OCI-LY7 (cell line): ENCODE results near the gene PRDX1. TPM values are rescaled to one million over a fixed set of nuclear protein-coding genes. Genes with fewer than 3 reads are reported as not detected.
"Not testable (repeated sequence)": the region's sequence is repeated elsewhere in the genome, so short reads cannot be mapped to it uniquely, and the experiment has no call there.

ENCODE experiments used
- BruUV-seq: library from RNA; stranded (reverse); fragments of 400-500 nt; replicated peaks from 2 replicates; lab custom pipeline; 2021; lab: Mats Ljungman, UMichigan
- CTCF ChIA-PET: fragments of 300-600 bp; sonication (Branson Sonifier 250); formaldehyde crosslinking; loops from one replicate; lab custom pipeline; 2022; ENCODE audit warnings: antibody characterized with exemption; ENCODE audit not compliant: unreplicated experiment; lab: Charles Lee
- POLR2A ChIA-PET: fragments of 300-600 bp; sonication (Branson Sonifier 250); formaldehyde crosslinking; loops from one replicate; lab custom pipeline; 2022; ENCODE audit warnings: antibody characterized with exemption; lab: Charles Lee
- DNase-seq: peaks from one replicate; pipeline ENCODE4 v3.0.0-alpha.2; 2015; ENCODE audit warnings: low spot score
- H2AFZ ChIP-seq: fragments of 200-600 bp; sonication (generic), shearing (Covaris generic); 2 replicates; pipeline ENCODE4 v1.6.1; 2014; ENCODE audit warnings: mild to moderate bottlenecking, antibody characterized with exemption, low read length, moderate library complexity
- H3K27ac ChIP-seq: fragments of 200-600 bp; sonication (generic); 2 replicates; pipeline ENCODE4 v1.5.1; 2014; ENCODE audit warnings: mixed run types, low read depth, mild to moderate bottlenecking, moderate library complexity, low read length, inconsistent platforms; ENCODE audit not compliant: poor library complexity, severe bottlenecking
- H3K36me3 ChIP-seq: fragments of 200-600 bp; sonication (generic); 2 replicates; pipeline ENCODE4 v1.6.1; 2014; ENCODE audit warnings: mild to moderate bottlenecking, antibody characterized with exemption, low read length, moderate library complexity, mixed read lengths; ENCODE audit not compliant: insufficient read depth
- H3K4me1 ChIP-seq: fragments of 200-600 bp; sonication (generic); 2 replicates; pipeline ENCODE4 v1.5.1; 2014; ENCODE audit warnings: mild to moderate bottlenecking, low read length; ENCODE audit not compliant: insufficient read depth, poor library complexity, severe bottlenecking
- H3K4me2 ChIP-seq: fragments of 200-600 bp; sonication (generic); 2 replicates; pipeline ENCODE4 v1.6.1; 2014; ENCODE audit warnings: mild to moderate bottlenecking, low read length
- H3K4me3 ChIP-seq: fragments of 200-600 bp; sonication (generic); 2 replicates; pipeline ENCODE4 v1.5.1; 2014; ENCODE audit warnings: mild to moderate bottlenecking, low read depth, low read length; ENCODE audit not compliant: poor library complexity, severe bottlenecking
- H3K79me2 ChIP-seq: fragments of 200-600 bp; sonication (generic); 2 replicates; pipeline ENCODE4 v1.6.1; 2016; ENCODE audit warnings: low read depth, mild to moderate bottlenecking, low read length, moderate library complexity, mixed read lengths; ENCODE audit not compliant: insufficient read depth
- H3K9me2 ChIP-seq: fragments of 200-600 bp; sonication (generic); 2 replicates; pipeline ENCODE4 v1.6.1; 2016; ENCODE audit warnings: mild to moderate bottlenecking, low read length, mixed read lengths; ENCODE audit not compliant: insufficient read depth
- H3K9me3 ChIP-seq: fragments of 200-600 bp; sonication (generic); 2 replicates; pipeline ENCODE4 v1.6.1; 2014; ENCODE audit warnings: mild to moderate bottlenecking, mixed run types, low read length, mixed read lengths
- H4K20me1 ChIP-seq: fragments of 200-600 bp; sonication (generic); 2 replicates; pipeline ENCODE4 v1.6.1; 2014; ENCODE audit warnings: mild to moderate bottlenecking, antibody characterized with exemption, low read length, moderate library complexity, mixed read lengths; ENCODE audit not compliant: insufficient read depth
- EZH2phosphoT487 ChIP-seq: fragments of 200-600 bp; sonication (generic); IDR thresholded peaks from 2 replicates; pipeline ENCODE4 v1.6.1; 2018; ENCODE audit warnings: low read depth, borderline replicate concordance, mild to moderate bottlenecking, mixed run types, antibody characterized with exemption, low read length, moderate library complexity, mixed read lengths
- intact Hi-C: fragments of 100-400 bp; cut with micrococcal nuclease; formaldehyde crosslinking; loops from one replicate; pipeline ENCODE4 v1.10.0; 2022; ENCODE audit not compliant: unreplicated experiment
- total RNA-seq, 2 experiments: library from RNA; depleted of rRNA in 1 of 2; stranded (reverse); fragments of >200 nt in 1 of 2; shearing (Covaris generic) in 1 of 2; gene quantifications; 2 replicates each; pipeline ENCODE4 v1.2.3, GENCODE V29; 2014 to 2022
- TF ChIP-seq, protein P1 (sequence below): fragments of 200-600 bp; sonication (generic); conservative IDR thresholded peaks from 2 replicates; pipeline ENCODE4 v1.5.1; 2014; ENCODE audit warnings: mild to moderate bottlenecking, antibody characterized with exemption, low read length, moderate library complexity, mixed read lengths

The PRDX1 gene
- total RNA-seq, 2 experiments from 2014 or later = 814 to 851 TPM

DNA sequence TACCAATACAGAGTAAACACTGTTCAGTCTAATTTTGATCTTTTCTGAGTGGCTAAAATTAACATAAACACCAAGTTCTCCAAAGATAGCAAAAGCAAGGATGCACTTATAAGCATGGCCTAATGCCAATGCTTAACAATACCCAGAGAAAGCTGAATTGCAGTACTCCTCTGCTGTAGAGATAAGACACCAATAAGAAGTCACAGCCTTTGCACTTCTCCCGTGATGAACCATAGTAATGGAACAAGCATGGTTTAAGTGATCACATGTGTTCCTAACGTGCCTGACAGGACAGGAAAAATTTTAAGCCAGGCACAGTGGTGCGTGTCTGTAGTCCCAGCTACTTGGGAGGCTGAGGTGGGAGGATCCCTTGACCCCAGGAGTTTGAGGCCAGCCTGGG, 5.6 kb downstream of the PRDX1 start:
- Histone ChIP-seq H2AFZ (no peak overlapping the region), H3K36me3 (peaks cover 98% of the 10 kb centered on the region), H3K9me3 (no peaks in the 10 kb centered on the region), H3K79me2 (peaks cover 66% of the 10 kb centered on the region), H3K4me1 (peaks cover 36% of the 10 kb centered on the region), H3K9me2 (no peaks in the 10 kb centered on the region), H3K4me2 (no peak overlapping the region), H3K4me3 (no peak overlapping the region), H4K20me1 (peaks cover 34% of the 10 kb centered on the region), H3K27ac (peak overlapping the region; percentile 26)
- intact Hi-C loops = loop anchor here (10.0 kb wide), 1 partner anchor 339 kb away; no protein-coding TSS in a partner anchor
- POLR2A ChIA-PET = interaction anchor here (0.6 to 2.0 kb wide), 6 partner anchors 10 to 287 kb away, joined by 3 to 6 read pairs (median 3); partner anchors contain the start of genes AKR1A1 and MAST2
- no peak for TF ChIP-seq EZH2phosphoT487
- no TSS peak for BruUV-seq
- DNase-seq = no peak
- CTCF ChIA-PET = interaction anchor here (1.3 kb wide), 1 partner anchor 54 kb away, joined by 4 read pairs; no protein-coding TSS in a partner anchor

DNA sequence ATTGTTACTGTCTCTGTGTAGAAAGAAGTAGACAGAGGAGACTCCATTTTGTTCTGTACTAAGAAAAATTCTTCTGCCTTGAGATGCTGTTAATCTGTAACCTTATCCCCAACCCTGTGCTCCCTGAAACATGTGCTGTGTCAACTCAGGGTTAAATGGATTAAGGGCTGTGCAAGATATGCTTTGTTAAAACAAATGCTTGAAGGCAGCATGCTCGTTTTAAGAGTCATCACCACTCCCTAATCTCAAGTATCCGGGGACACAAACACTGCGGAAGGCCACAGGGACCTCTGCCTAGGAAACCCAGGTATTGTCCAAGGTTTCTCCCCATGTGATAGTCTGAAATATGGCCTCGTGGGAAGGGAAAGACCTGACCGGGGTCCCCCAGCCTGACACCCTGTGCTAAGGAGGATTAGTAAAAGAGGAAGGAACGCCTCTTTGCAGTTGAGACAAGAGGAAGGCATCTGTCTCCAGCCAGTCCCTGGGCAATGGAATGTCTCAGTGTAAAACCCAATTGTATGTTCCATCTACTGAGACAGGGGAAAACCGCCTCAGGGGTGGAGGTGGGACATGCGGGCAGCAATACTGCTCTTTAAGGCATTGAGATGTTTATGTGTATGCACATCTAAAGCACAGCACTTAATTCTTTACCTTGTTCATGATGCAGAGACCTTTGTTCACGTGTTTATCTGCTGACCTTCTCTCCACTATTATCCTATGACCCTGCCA, 8.0 kb downstream of the PRDX1 start:
- peaks cover 26% of the 10 kb centered on the region for H4K20me1 ChIP-seq
- H3K27ac ChIP-seq, DNase-seq, H3K9me3 ChIP-seq, BruUV-seq, H3K9me2 ChIP-seq, H2AFZ ChIP-seq, H3K4me3 ChIP-seq, H3K4me2 ChIP-seq: not testable (repeated sequence)
- peaks cover 43% of the 10 kb centered on the region for H3K79me2 ChIP-seq
- peaks cover 100% of the 10 kb centered on the region for H3K36me3 ChIP-seq
- ChIA-PET POLR2A (interaction anchor here (1.1 kb wide), 1 partner anchor 12 kb away, joined by 4 read pairs; no protein-coding TSS in a partner anchor), CTCF (interaction anchor here (1.4 kb wide), 1 partner anchor 56 kb away, joined by 8 read pairs; no protein-coding TSS in a partner anchor)
- intact Hi-C loops = loop anchor here (10.0 kb wide), 1 partner anchor 341 kb away; no protein-coding TSS in a partner anchor
- peaks cover 30% of the 10 kb centered on the region for H3K4me1 ChIP-seq

DNA sequence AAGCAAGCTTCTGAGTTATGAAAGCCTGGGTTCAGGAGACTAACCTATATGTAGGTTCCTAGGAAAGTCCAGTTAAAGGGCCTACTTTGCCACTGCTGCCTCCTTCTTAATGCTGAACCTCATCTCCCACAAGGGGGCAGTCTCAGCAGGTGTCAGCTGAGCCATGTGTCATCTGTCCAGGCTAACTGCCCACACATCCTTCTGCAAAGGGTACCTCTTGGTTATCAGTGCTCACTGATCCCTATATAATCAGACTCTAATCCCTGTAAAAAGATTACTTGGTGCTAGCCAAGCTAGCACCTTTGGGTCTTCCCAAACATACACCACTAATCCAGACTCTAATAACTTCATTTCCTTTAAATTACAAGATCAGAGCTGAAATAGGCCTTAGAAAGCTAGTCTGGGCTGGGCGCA, 9.0 kb downstream of the PRDX1 start:
- Histone ChIP-seq H3K27ac (no peak overlapping the region), H3K9me3 (no peaks in the 10 kb centered on the region), H2AFZ (no peak overlapping the region), H3K9me2 (no peaks in the 10 kb centered on the region), H3K4me1 (peaks cover 19% of the 10 kb centered on the region), H3K36me3 (peaks cover 100% of the 10 kb centered on the region), H3K4me3 (no peak overlapping the region), H3K79me2 (peaks cover 32% of the 10 kb centered on the region), H4K20me1 (peaks cover 22% of the 10 kb centered on the region), H3K4me2 (no peak overlapping the region)
- ChIA-PET POLR2A (interaction anchor here (0.8 to 1.5 kb wide), 3 partner anchors 9 to 45 kb away, joined by 3 to 4 read pairs (median 3); partner anchors contain the start of gene PRDX1), CTCF (interaction anchor here (0.5 to 1.4 kb wide), 2 partner anchors 57 to 119 kb away, joined by 3 to 8 read pairs; no protein-coding TSS in a partner anchor)
- TF ChIP-seq, protein P1, sequence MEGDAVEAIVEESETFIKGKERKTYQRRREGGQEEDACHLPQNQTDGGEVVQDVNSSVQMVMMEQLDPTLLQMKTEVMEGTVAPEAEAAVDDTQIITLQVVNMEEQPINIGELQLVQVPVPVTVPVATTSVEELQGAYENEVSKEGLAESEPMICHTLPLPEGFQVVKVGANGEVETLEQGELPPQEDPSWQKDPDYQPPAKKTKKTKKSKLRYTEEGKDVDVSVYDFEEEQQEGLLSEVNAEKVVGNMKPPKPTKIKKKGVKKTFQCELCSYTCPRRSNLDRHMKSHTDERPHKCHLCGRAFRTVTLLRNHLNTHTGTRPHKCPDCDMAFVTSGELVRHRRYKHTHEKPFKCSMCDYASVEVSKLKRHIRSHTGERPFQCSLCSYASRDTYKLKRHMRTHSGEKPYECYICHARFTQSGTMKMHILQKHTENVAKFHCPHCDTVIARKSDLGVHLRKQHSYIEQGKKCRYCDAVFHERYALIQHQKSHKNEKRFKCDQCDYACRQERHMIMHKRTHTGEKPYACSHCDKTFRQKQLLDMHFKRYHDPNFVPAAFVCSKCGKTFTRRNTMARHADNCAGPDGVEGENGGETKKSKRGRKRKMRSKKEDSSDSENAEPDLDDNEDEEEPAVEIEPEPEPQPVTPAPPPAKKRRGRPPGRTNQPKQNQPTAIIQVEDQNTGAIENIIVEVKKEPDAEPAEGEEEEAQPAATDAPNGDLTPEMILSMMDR = peak; percentile 88
- no peak for TF ChIP-seq EZH2phosphoT487
- BruUV-seq = no TSS peak
- peak; percentile 74 for DNase-seq
- intact Hi-C loops = loop anchor here (1.0 to 10.0 kb wide), 2 partner anchors 58 to 342 kb away; no protein-coding TSS in a partner anchor
